Embryonic facial prominence (tissue), 1 donor: ENCODE data around the gene DGCR8.

Experiments used
- DNase-seq: peaks from one replicate; pipeline ENCODE4 v3.0.0-alpha.2; 2016; ENCODE audit errors: extremely low spot score

DGCR8 gene

DNA sequence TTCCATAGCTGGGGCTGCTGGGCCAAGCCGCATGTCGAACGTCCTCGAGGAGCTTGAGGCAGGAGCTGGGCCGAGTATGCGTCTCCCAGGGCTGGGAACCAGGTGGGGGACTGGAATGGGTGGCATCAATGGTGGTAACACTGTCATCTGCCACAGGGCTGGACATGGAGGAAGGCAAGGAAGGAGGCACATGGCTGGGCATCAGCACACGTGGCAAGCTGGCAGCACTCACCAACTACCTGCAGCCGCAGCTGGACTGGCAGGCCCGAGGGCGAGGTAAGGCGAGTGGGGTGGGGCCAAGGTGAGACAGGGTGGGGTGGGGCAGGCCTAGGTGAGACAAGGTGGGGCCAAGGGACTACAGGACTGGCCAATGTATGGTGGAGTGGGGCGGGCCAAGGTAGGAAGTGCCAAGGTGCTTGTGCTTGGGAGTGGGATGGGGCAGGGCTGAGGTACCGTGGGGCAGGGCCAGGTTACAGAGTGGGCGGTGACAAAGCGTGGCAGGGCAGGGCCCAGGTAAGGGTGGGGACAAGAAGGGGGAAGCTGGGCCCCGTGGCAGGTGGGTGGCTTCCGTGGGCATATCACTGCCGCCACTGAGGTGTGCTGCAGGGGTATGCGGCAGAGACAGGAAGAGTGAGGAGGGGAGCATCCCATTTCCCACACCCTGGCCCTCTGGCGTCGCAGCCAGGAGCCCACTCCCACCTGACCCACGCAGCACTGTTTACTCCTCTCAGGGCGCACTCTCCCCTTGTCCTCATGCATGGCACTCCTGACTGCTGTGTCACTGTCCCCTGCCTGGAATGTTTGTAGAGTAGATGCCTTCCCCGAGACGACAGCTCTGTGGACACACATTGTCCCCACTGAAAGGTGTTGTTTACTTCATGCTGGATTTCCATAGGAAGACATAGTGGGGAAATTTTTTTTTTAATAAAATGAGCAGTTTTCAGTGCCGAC lies 27.5 kb upstream of the DGCR8 start:
- no peak for DNase-seq

- no peak for DNase-seq
Observed at GRCh38 chr22:20053407-20054033, 26.5 kb upstream of the DGCR8 start.

GRCh38 chr22:20054034-20054427 lies 26.0 kb upstream of the DGCR8 start:
- DNase-seq: no peak

DNA sequence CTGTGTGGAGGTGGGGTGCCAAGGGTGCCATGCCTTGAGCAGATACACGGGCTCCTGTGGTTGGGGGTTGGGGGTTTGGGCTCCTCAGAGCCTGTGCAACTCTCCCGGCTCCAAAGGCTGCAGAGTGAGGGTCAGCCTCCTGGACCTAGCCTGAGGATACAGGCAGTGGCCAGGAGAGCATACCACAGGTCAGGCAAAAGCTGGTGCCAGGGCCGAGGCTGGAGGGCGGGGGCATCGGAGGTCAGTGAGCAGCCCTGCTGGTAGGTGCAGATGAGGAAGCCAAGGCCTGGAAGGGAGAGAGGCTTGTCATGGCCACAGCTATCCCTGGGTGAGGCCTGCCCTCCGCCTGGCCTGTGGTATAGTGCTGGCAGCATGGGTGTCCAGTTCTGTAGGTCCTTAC lies 25.6 kb upstream of the DGCR8 start:
- DNase-seq: no peak

DNA sequence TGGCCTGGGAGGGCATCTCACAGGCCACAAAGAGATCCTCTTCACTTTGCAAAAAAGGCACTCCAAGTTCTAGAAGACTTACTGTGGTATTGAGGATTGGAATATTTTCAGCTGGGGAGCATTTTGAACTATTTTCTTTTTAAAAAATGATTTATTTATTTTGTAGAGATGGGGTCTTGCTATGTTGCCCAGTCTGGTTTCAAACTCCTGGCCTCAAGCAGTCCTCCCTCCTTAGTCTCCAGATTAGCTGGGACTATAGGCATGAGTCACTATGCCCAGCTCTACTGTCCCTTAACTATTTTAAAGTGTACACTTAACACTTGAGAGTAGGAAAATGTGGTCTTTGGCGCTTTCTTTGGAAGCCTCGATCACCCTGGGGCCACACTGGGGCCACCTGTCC lies 24.9 kb upstream of the DGCR8 start:
- no peak for DNase-seq

DNA sequence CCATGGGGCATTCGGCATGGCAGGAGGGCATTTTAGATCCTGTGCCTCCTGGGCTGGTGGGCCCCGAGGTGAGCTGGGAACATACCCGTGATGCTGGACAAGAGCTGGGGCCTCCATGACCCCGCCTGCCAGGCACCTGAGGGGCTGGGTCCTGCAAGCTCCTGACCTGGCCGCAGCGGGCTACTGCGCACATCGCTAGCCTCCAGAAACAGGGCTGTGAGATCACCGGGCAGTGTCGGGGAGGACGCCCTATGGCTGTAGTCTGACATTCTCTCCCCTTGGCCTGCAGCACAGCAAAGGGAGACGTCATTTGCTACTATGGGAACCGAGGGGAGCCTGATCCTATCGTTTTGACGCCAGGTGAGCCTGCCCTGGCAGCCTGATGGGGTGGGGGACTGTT lies 24.4 kb upstream of the DGCR8 start:
- no peak for DNase-seq

DNA sequence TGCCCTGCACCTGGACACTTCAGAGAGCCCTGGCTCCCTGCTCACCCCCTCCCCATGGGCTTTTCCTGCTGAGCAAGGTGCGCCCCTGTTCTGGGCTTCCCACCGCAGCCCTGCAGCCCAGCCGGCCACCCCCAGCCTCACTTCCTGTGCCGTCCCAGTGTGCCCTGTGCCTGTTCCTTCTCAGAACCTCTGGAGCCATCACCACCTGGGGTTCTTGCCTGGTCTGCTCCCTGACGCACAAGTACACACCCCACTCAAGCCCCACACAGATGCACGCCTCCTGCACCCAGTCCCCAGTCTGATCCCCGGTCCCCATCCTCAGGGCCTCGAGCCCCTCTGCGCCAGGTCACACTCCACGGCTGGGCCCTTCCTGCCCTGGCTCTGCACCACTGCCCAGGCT lies 23.9 kb upstream of the DGCR8 start:
- no peak for DNase-seq

DNA sequence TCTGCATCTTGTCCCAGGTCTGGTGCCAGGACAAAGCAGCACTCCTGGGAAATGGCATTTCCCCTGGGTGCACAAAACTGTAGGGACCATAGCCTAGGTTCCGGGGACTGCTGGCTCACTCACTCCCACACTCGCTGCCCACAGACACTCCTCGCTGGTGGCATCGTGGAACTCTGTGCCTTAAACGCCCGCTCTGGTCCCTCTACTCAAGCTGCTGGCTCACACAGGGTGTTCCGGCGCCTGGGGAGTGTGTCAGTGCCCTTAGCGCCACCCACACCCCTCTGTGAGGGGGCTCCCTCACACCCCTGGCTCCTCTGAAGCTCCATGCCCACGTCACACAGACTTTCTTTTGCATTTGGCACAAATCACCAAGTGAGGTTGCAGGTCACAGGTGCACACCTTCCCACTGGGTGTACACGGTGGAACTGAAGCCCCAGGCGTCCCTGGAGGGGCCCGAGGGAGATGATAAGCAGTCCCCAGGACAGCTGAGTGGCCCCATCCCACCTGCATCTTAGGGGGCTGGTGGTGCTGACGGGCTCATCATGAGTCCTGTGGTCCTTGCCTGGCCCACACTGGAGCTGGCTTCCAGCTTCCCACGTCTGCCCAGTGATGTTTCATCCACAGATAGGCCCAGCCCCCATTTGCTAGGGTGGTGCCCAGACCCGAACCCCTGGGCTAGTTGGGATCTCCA lies 23.2 kb upstream of the DGCR8 start:
- no peak for DNase-seq

GRCh38 chr22:20057596-20058268 lies 22.3 kb upstream of the DGCR8 start:
- no peak for DNase-seq

DNA sequence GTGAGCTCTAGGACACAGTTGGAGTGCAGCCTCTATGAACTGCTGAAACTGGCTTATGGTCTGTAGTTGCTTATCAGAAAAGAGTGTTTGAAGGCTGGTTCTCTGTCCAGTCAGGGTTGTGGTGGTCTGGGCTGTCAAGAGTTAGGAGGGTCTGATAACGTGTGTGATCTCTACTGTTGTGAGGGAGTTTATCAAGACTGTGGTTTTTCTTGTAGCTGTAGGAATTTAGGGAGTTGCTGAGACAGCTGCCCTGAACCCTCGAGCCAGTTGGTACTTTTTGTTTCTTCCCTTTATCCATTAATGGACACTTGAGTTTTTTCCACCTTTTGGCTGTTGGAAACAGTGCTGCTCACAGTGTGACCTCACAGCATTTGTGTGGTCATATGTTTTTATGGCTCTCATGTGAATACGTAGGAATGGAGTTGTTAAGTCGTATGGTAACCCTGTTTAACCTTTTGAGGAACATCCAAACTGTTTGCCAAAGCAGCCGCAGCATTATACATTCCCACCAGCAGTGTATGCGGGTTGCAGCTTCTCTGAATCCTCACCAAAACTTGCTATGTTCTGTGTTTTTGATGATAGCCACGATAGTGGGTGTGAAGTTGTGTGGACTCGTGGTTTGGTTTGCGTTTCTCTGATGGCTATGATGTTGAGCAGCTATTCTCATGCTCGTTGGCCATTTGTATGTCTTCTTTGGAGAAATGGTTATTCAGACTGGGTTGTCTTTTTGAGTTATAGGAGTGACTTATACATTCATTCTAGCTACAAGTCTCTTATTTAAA lies 20.9 kb upstream of the DGCR8 start:
- DNase-seq: no peak

DNA sequence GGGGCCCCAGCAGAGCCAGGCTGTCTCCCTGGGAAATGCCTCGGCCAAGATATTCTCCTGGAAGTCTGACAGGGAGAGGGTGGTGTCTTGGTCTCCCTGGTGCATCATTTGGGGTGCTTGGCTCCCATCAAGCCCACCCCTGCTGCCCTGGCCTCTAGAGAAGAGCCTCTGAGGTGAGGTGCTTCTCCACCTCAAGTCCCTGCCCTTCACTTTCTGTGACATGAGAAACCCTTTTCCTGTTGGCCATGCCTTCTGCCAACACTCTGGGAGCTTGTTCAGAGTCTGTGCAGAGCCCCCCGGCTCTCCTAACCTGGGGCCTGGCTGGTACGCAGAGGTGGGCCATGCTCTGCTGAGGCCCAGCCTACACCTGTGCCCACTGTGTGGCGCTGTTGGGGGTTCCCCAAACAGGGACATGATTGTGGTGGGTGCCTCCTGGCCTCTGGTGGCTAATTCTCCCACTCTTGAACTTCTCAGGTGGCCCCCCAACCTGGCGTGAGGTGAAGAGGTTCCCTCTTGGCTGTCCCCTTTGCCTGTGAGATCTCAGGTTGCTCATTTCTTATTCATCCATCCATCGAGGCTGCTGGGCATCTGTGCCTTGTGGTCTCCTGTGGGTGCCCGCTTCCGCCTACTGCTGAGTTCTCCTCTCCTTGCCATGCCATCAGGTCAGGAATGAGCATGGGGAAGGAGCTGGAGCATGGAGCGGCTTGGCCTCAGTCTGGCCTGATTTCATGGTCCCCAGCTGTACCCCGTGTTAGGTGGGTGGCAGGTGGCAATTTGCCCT lies 19.2 kb upstream of the DGCR8 start:
- no peak for DNase-seq

DNA sequence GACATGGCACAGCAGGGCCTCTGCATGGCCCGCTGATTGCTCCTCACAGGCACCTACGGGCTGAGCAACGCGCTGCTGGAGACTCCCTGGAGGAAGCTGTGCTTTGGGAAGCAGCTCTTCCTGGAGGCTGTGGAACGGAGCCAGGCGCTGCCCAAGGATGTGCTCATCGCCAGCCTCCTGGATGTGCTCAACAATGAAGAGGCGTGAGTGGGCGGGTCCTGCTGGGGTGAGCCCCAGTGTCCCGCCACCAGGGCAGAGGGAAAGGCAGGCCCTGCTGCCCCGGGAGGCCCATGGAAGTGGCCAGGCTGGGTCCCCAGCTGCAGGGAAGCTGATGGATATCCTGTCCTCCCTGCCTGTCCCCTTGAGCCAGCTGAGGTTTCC lies 18.6 kb upstream of the DGCR8 start:
- DNase-seq: no peak

DNA sequence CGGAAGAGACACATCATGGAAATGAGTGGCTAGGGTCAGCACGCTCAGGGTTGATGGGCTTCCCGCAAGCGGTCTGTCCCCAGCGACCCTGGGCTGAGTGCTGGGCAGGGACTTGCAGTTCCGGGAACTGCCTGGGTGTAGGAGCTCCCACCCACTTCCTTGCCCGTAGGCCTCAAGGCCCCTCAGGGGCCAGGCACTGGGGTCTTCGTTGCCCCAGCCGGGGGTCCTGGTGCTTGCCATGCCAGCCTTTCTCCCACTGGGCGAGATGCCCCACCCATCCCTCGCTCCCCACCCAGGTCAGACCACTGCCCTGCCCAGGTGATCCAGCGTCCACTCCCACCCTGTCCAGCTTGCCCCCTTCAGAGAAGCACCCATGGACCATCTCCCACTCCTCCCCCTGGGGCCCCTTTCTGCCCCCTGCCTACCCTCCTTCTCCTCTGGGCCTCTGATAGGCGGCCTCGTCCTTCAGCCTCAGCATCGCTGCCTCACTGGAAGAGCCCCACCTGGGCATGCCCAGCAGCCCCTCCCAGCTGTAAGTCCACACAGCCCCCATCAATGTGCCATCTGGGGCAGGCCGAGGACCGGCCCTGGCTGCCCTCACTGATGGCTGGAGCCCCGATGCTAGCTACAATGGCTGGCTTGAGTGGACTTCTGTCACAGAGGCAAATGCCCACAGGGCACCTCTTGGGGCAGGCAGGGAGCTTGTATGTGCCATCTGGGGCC lies 17.8 kb upstream of the DGCR8 start:
- DNase-seq: no peak

GRCh38 chr22:20062766-20063083 lies 17.3 kb upstream of the DGCR8 start:
- no peak for DNase-seq

GRCh38 chr22:20063271-20064139 lies 16.5 kb upstream of the DGCR8 start:
- DNase-seq: no peak

GRCh38 chr22:20064140-20064480 lies 15.9 kb upstream of the DGCR8 start:
- DNase-seq: no peak

- no peak for DNase-seq
Observed at GRCh38 chr22:20064545-20065262, 15.3 kb upstream of the DGCR8 start.

DNA sequence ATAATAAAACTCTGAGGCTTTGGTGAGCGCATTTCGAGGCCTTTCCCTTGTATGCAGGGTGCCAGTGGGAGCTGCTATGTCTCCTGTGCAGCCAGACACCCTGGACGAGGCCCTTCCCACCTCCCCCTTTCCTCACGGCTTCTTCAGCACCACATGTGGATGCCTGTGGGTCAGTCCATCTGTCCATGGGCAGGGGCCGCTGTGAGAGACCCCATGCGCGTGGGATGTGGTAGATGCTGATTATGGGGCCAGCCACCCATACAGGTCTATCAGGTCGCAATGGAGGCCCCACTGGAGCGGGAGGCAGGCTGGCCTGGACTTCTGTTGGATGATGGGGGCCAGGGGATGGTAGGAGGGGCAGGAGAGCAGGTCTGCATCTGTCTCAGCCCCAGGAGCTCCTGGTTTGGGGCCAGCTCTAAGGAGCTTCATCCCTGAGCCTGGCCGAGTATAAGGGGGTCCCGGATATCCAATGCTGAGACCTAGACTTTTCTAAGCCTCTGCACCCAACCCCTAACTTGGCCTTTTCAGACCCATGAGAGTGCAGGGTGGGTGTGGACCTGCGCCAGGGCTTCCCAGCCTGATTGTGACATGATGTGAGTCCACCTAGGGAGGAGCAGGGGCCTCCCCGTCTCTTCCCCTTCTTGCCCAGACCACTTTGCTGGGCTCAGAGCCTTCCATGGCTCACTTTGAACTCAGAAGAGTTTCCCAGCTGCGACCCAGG lies 14.0 kb upstream of the DGCR8 start:
- no peak for DNase-seq
